ENCODE data around the gene CCDC71L.
A peak's percentile ranks its signal among the peaks of the same experiment; 100 is the strongest.
"Not testable (repeated sequence)": the region's sequence is repeated elsewhere in the genome, so short reads cannot be mapped to it uniquely, and the experiment has no call there.

The CCDC71L gene

GRCh38 chr7:106676506-106676905 is 15.5 kb upstream of the CCDC71L start:
- H3K36me3 ChIP-seq (ENCODE audit: control insufficient read depth, low read depth, low read length); H3K4me1 ChIP-seq (ENCODE audit: control insufficient read depth, low read depth, low read length); H3K27me3 ChIP-seq (ENCODE audit: control insufficient read depth, insufficient read depth, low read length); H3K27ac ChIP-seq (ENCODE audit: low read length); H3K9me3 ChIP-seq (ENCODE audit: control insufficient read depth, low read depth, low read length); H3K9ac ChIP-seq (ENCODE audit: low read length); H3K4me3 ChIP-seq (ENCODE audit: low read length): not testable (repeated sequence)

GRCh38 chr7:106673688-106674087 is 12.7 kb upstream of the CCDC71L start:
- H3K9ac ChIP-seq (ENCODE audit: low read length); H3K9me3 ChIP-seq (ENCODE audit: control insufficient read depth, low read depth, low read length); H3K36me3 ChIP-seq (ENCODE audit: control insufficient read depth, low read depth, low read length); H3K27ac ChIP-seq (ENCODE audit: low read length); H3K4me1 ChIP-seq (ENCODE audit: control insufficient read depth, low read depth, low read length); H3K4me3 ChIP-seq (ENCODE audit: low read length); H3K27me3 ChIP-seq (ENCODE audit: control insufficient read depth, insufficient read depth, low read length): not testable (repeated sequence)

GRCh38 chr7:106671930-106672329 is 11.0 kb upstream of the CCDC71L start:
- not testable (repeated sequence) for H3K27me3 ChIP-seq (ENCODE audit: control insufficient read depth, insufficient read depth, low read length); H3K9me3 ChIP-seq (ENCODE audit: control insufficient read depth, low read depth, low read length); H3K9ac ChIP-seq (ENCODE audit: low read length); H3K27ac ChIP-seq (ENCODE audit: low read length); H3K36me3 ChIP-seq (ENCODE audit: control insufficient read depth, low read depth, low read length); H3K4me3 ChIP-seq (ENCODE audit: low read length); H3K4me1 ChIP-seq (ENCODE audit: control insufficient read depth, low read depth, low read length)

- Histone ChIP-seq H3K27ac (ENCODE audit: low read length) (no peak overlapping the region), H3K36me3 (ENCODE audit: control insufficient read depth, low read depth, low read length) (no peaks in the 10 kb centered on the region), H3K27me3 (ENCODE audit: control insufficient read depth, insufficient read depth, low read length) (no peaks in the 10 kb centered on the region), H3K9me3 (ENCODE audit: control insufficient read depth, low read depth, low read length) (no peaks in the 10 kb centered on the region), H3K9ac (ENCODE audit: low read length) (no peak overlapping the region), H3K4me1 (ENCODE audit: control insufficient read depth, low read depth, low read length) (no peaks in the 10 kb centered on the region), H3K4me3 (ENCODE audit: low read length) (no peak overlapping the region)
These were observed 10.2 kb upstream of the CCDC71L start for GRCh38 chr7:106671160-106671559.

- H3K4me1 ChIP-seq (ENCODE audit: control insufficient read depth, low read depth, low read length), result no peaks in the 10 kb centered on the region
- no peak overlapping the region for H3K9ac ChIP-seq (ENCODE audit: low read length)
- H3K36me3 ChIP-seq (ENCODE audit: control insufficient read depth, low read depth, low read length), result no peaks in the 10 kb centered on the region
- no peaks in the 10 kb centered on the region for H3K9me3 ChIP-seq (ENCODE audit: control insufficient read depth, low read depth, low read length)
- H3K4me3 ChIP-seq (ENCODE audit: low read length), result no peak overlapping the region
- no peaks in the 10 kb centered on the region for H3K27me3 ChIP-seq (ENCODE audit: control insufficient read depth, insufficient read depth, low read length)
- H3K27ac ChIP-seq (ENCODE audit: low read length), result no peak overlapping the region
These were observed 8.0 kb upstream of the CCDC71L start for GRCh38 chr7:106668861-106669524.

GRCh38 chr7:106666353-106666752 is 5.4 kb upstream of the CCDC71L start:
- no peak overlapping the region for H3K4me3 ChIP-seq (ENCODE audit: low read length)

GRCh38 chr7:106664343-106664742 is 3.4 kb upstream of the CCDC71L start:
- Histone ChIP-seq H3K4me3 (ENCODE audit: low read length) (no peak overlapping the region), H3K36me3 (ENCODE audit: control insufficient read depth, low read depth, low read length) (no peaks in the 10 kb centered on the region), H3K4me1 (ENCODE audit: control insufficient read depth, low read depth, low read length) (peaks cover 8% of the 10 kb centered on the region), H3K27me3 (ENCODE audit: control insufficient read depth, insufficient read depth, low read length) (no peaks in the 10 kb centered on the region), H3K9me3 (ENCODE audit: control insufficient read depth, low read depth, low read length) (no peaks in the 10 kb centered on the region), H3K9ac (ENCODE audit: low read length) (no peak overlapping the region), H3K27ac (ENCODE audit: low read length) (no peak overlapping the region)

More at GRCh38 chr7:106666353-106666752, 5.4 kb upstream of the CCDC71L start:
- no peaks in the 10 kb centered on the region for H3K9me3 ChIP-seq (ENCODE audit: control insufficient read depth, low read depth, low read length)
- H3K27me3 ChIP-seq (ENCODE audit: control insufficient read depth, insufficient read depth, low read length), result no peaks in the 10 kb centered on the region
- H3K9ac ChIP-seq (ENCODE audit: low read length), result no peak overlapping the region
- H3K27ac ChIP-seq (ENCODE audit: low read length), result no peak overlapping the region
- no peaks in the 10 kb centered on the region for H3K36me3 ChIP-seq (ENCODE audit: control insufficient read depth, low read depth, low read length)
- peaks cover 1% of the 10 kb centered on the region for H3K4me1 ChIP-seq (ENCODE audit: control insufficient read depth, low read depth, low read length)

- Histone ChIP-seq H3K27me3 (ENCODE audit: control insufficient read depth, insufficient read depth, low read length) (no peaks in the 10 kb centered on the region), H3K27ac (ENCODE audit: low read length) (no peak overlapping the region), H3K9me3 (ENCODE audit: control insufficient read depth, low read depth, low read length) (no peaks in the 10 kb centered on the region), H3K9ac (ENCODE audit: low read length) (peak overlapping the region; percentile 74), H3K36me3 (ENCODE audit: control insufficient read depth, low read depth, low read length) (no peaks in the 10 kb centered on the region), H3K4me1 (ENCODE audit: control insufficient read depth, low read depth, low read length) (peaks cover 12% of the 10 kb centered on the region), H3K4me3 (ENCODE audit: low read length) (peak overlapping the region; percentile 94)
These were observed 746 bp downstream of the CCDC71L start for GRCh38 chr7:106659963-106660861.

GRCh38 chr7:106659166-106659962 is 1.6 kb downstream of the CCDC71L start:
- no peak overlapping the region for H3K27ac ChIP-seq (ENCODE audit: low read length)
- peak overlapping the region; percentile 74 for H3K9ac ChIP-seq (ENCODE audit: low read length)
- no peaks in the 10 kb centered on the region for H3K36me3 ChIP-seq (ENCODE audit: control insufficient read depth, low read depth, low read length)
- H3K27me3 ChIP-seq (ENCODE audit: control insufficient read depth, insufficient read depth, low read length), result no peaks in the 10 kb centered on the region
- peaks cover 12% of the 10 kb centered on the region for H3K4me1 ChIP-seq (ENCODE audit: control insufficient read depth, low read depth, low read length)
- peak overlapping the region; percentile 94 for H3K4me3 ChIP-seq (ENCODE audit: low read length)
- no peaks in the 10 kb centered on the region for H3K9me3 ChIP-seq (ENCODE audit: control insufficient read depth, low read depth, low read length)

- Histone ChIP-seq H3K27ac (ENCODE audit: low read length) (no peak overlapping the region), H3K9ac (ENCODE audit: low read length) (no peak overlapping the region)
These were observed 2.4 kb downstream of the CCDC71L start for GRCh38 chr7:106658316-106659165.

More at GRCh38 chr7:106658316-106659165, 2.4 kb downstream of the CCDC71L start:
- H3K36me3 ChIP-seq (ENCODE audit: control insufficient read depth, low read depth, low read length), result no peaks in the 10 kb centered on the region
- H3K9me3 ChIP-seq (ENCODE audit: control insufficient read depth, low read depth, low read length), result no peaks in the 10 kb centered on the region
- peak overlapping the region; percentile 94 for H3K4me3 ChIP-seq (ENCODE audit: low read length)
- no peaks in the 10 kb centered on the region for H3K27me3 ChIP-seq (ENCODE audit: control insufficient read depth, insufficient read depth, low read length)
- peaks cover 12% of the 10 kb centered on the region for H3K4me1 ChIP-seq (ENCODE audit: control insufficient read depth, low read depth, low read length)
